ENCODE measurements around the gene ISCA2.
"Not testable (repeated sequence)": the region's sequence is repeated elsewhere in the genome, so short reads cannot be mapped to it uniquely, and the experiment has no call there.

ISCA2 gene

GRCh38 chr14:74535756-74536325 is 42.3 kb downstream of the ISCA2 start:
- Histone ChIP-seq H3K27me3 (ENCODE audit: insufficient read depth, poor library complexity, severe bottlenecking) (no peaks in the 10 kb centered on the region), H3K4me3 (replicated peaks; ENCODE audit: insufficient read depth, low read length) (no peak overlapping the region), H3K27ac (replicated peaks) (no peak overlapping the region)
- TF ChIP-seq SPI1 (IDR thresholded peaks at IDR 0.05; ENCODE audit: borderline replicate concordance, low read depth), result no peak
- TF ChIP-seq POLR2AphosphoS5 (IDR thresholded peaks at IDR 0.05; ENCODE audit: low read depth), result no peak
- no peak for TF ChIP-seq CTCF (IDR thresholded peaks at IDR 0.05; ENCODE audit: insufficient read depth, low read length)
- TF ChIP-seq GABPA (IDR thresholded peaks at IDR 0.05; ENCODE audit: low read depth), result no peak
- TF ChIP-seq REST (IDR thresholded peaks at IDR 0.05; ENCODE audit: insufficient replicate concordance, low read depth), result no peak
- no peak for DNase-seq (ENCODE audit: low read depth in 1 of 2, low spot score in 1 of 2)

- DNase-seq (ENCODE audit: low read depth in 1 of 2, low spot score in 1 of 2); H3K27me3 ChIP-seq (ENCODE audit: insufficient read depth, poor library complexity, severe bottlenecking); H3K27ac ChIP-seq (replicated peaks); H3K4me3 ChIP-seq (replicated peaks; ENCODE audit: insufficient read depth, low read length): not testable (repeated sequence)
Measured at GRCh38 chr14:74536336-74536735, 42.8 kb downstream of the ISCA2 start.

DNA sequence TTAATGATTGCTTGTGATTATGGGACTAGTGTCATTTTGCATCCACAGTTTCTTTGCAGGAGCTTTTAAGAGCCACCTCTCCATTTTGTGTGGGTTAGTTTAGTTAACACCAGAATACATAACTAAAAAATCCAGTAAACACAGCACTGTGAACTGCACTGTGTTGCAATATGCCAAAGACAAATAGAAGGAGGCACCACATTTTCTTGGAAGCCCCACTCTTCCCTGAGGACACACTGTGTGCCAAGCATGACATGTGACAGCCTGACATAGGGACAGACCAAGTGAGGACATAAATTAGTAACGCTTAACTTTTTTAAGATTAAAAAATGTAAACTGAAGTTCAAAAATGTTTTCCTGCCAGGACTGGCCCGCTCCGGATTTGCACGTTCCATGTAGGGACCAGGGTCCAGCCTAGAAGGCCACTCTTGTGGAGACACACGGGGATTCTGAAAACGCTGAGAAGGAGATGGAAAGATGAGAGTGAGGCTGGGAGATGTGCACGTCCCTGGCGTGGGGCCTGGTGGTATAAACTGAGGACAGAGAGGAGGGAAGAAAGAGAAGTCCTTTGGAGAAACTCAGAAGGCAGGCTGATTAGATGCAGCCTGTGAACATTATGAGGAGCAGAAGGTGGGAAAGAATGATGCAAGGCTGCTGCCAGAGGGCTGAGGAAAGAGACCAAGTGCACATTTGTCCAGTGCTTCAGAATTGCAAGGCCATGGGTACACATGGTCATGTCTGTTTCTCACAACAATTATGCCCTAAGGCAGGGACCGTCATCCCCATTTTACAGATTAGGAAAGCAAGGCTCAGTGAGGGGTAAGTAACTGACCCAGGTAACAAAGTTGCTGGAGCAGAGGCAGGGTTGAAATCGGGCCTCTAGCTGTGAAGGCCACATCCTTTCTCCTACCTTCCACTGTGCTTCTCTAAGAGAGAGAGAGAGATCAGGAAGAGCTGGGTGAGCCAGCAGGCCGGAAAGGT is 45.1 kb downstream of the ISCA2 start:
- H3K4me3 ChIP-seq (replicated peaks; ENCODE audit: insufficient read depth, low read length), result no peak overlapping the region
- no peak for DNase-seq (ENCODE audit: low read depth in 1 of 2, low spot score in 1 of 2)
- no peak overlapping the region for H3K27ac ChIP-seq (replicated peaks)
- TF ChIP-seq POLR2AphosphoS5 (IDR thresholded peaks at IDR 0.05; ENCODE audit: low read depth) (no peak), GABPA (IDR thresholded peaks at IDR 0.05; ENCODE audit: low read depth) (no peak), REST (IDR thresholded peaks at IDR 0.05; ENCODE audit: insufficient replicate concordance, low read depth) (no peak), SPI1 (IDR thresholded peaks at IDR 0.05; ENCODE audit: borderline replicate concordance, low read depth) (no peak), CTCF (IDR thresholded peaks at IDR 0.05; ENCODE audit: insufficient read depth, low read length) (no peak)
- no peaks in the 10 kb centered on the region for H3K27me3 ChIP-seq (ENCODE audit: insufficient read depth, poor library complexity, severe bottlenecking)

DNA sequence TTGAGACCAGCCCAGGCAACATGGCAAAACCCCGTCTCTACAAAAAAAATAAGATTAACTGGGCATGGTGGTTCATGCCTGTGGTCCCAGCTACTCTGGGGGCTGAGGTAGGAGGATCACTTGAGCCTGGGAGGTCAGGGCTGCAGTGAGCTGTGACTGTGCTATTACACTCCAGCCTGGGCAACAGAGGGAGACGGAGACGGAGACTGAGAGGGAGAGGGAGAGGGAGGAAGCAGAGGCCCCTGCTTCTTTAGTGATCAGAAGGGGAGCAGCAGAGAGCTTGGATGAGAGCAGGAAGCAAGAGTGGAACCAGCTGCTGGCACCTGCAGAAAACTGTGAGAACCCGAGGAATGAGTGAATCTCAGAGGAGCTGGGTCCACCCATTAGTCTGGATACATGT is 45.9 kb downstream of the ISCA2 start:
- H3K4me3 ChIP-seq (replicated peaks; ENCODE audit: insufficient read depth, low read length), result no peak overlapping the region
- no peak for DNase-seq (ENCODE audit: low read depth in 1 of 2, low spot score in 1 of 2)
- H3K27me3 ChIP-seq (ENCODE audit: insufficient read depth, poor library complexity, severe bottlenecking), result no peaks in the 10 kb centered on the region
- H3K27ac ChIP-seq (replicated peaks), result no peak overlapping the region
- TF ChIP-seq REST (IDR thresholded peaks at IDR 0.05; ENCODE audit: insufficient replicate concordance, low read depth) (no peak), POLR2AphosphoS5 (IDR thresholded peaks at IDR 0.05; ENCODE audit: low read depth) (no peak), GABPA (IDR thresholded peaks at IDR 0.05; ENCODE audit: low read depth) (no peak), SPI1 (IDR thresholded peaks at IDR 0.05; ENCODE audit: borderline replicate concordance, low read depth) (no peak), CTCF (IDR thresholded peaks at IDR 0.05; ENCODE audit: insufficient read depth, low read length) (no peak)

Measured in HL-60 (cell line).